Activated CD4-positive, alpha-beta T cell treated with anti-CD3 and anti-CD28 coated beads for 48 hours (primary cell): ENCODE results near the gene PIGW.

Source experiments
- DNase-seq: peaks from one replicate; pipeline ENCODE4 v3.0.0-alpha.2; 2020

PIGW gene

GRCh38 chr17:36545465-36546417 lies 11.0 kb downstream of the PIGW start:
- peak; percentile 99 for DNase-seq

GRCh38 chr17:36546418-36547093 lies 11.8 kb downstream of the PIGW start:
- no peak for DNase-seq

DNA sequence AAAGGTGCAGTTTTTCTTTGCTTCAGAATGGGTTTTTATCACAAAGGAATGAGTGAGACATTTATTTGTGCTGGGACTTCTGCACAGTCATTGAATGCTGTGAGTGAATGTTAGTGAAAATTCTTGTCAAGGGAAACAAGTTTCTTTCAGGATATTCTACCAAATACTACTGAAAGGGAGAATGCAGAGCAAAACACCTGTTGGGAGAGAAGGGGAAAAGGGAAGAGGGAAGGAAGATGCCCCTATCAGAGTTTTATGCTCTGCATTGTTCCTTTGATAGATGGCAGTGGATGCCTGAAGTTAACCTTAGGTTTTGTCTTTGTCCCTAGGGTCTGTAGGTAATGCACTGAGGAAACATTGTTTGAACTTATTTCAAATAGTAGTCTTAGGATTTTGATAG lies 13.0 kb downstream of the PIGW start:
- no peak for DNase-seq

- DNase-seq, result no peak
Measured at GRCh38 chr17:36550491-36551417, 16.0 kb downstream of the PIGW start.

GRCh38 chr17:36553459-36553858 lies 18.7 kb downstream of the PIGW start:
- DNase-seq, result no peak

DNA sequence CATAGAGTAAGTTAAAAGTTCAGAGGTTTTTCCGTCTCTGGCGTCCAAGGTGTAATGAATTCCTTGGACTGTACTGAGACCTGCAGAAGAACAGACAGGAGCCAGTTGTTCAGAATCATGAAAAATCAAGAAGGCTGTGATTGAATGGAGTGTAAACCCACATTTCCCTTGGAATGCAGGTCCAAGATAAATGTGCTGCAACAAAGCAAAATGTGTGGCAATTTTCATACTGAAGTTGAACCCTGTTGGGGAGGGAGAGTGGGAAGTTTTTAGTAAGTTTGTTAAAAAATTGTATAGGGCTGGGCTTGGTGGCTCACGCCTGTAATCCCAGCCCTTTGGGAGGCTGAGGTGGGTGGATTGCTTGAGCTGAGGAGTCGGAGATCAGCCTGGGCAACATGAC lies 31.3 kb downstream of the PIGW start:
- DNase-seq, result no peak

- no peak for DNase-seq
Measured at GRCh38 chr17:36575028-36575427, 40.2 kb downstream of the PIGW start.

GRCh38 chr17:36576793-36577192 lies 42.0 kb downstream of the PIGW start:
- DNase-seq, result no peak

DNA sequence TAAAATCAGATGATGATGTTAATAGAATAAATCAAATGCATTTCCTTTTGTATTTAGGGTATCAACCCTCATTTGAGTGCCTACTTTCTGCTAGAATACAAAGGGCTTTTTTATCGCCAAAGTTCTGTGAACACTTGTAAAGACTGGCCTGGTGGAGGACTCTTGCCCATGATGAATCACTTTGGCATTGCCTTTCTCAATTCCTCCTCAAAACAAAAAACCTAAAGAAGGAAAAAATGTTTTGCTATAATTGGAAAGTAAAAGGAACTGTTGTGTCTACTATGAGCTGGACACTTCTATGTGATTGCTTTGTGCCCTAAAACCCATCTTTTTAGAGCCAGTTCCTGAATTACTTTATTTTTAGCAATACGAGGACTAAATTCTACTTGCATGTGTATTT lies 43.9 kb downstream of the PIGW start:
- no peak for DNase-seq

- DNase-seq, result no peak
Measured at GRCh38 chr17:36583787-36584186, 49.0 kb downstream of the PIGW start.

DNA sequence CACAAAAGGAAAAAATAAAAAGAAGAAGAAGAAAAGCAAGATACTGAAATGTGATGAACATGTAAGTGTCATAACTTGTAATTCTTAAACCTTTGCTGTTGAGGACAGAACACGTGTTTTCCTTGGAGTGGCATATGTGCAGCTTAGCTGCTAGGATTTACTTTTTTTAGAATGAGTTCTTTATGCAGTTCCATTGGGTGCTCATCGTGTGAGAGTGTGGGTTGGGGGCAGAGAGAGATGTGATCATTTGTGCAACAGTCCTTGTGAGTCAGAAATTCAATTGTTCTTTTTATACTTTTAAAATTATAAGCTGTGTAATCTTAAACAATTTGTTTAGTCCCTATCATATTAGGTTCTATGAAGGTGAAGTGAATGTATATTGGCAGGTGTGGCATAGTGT lies 51.4 kb downstream of the PIGW start:
- no peak for DNase-seq
